ENCODE data around the gene ADAMTSL4.

The ADAMTSL4 gene

DNA sequence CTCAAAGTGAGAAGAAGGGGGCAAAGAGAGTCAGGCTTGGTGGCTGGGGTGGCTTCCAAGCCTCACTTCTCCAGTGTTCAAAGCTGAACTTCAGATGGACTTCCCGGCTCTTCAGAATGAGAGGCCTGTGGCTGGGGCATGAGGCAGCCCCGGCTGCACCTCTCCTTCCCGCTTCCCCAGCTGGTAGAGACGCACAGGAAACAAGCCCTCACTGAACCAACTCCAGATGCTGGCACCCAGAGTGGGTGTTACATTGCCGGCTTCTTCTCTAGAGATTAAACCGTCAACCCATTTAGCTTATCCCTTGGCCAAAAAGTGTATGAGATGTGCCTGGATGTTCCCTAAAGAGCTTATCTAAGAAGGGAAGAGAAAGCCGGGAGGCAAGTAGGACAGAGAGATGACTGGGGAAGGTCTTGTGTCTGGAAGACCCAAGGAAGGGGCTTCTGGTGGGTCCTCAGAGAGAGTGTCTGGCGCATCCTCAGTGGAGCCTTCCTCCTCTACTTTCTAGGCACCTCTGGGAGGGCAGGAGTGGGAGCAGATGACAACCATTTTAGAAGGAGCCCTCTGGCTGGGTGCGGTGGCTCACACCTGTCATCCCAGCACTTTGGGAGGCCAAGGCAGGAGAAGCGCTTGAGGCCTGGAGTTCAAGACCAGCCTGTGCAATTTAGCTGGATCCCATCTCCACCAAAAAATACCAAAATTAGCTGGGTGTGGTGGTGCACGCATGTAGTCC, 2.0 kb downstream of the ADAMTSL4 start:
- H4K8ac ChIP-seq (ENCODE audit: low read length) = peak overlapping the region; percentile 48
- H2BK120ac ChIP-seq (ENCODE audit: low read depth, low read length) = peak overlapping the region; percentile 11
- H3K4me1 ChIP-seq (ENCODE audit: control insufficient read depth, insufficient read depth, low read depth, low read length) = peaks cover 24% of the 10 kb centered on the region
- no peak overlapping the region for H4K91ac ChIP-seq (ENCODE audit: low read length)
- no peaks in the 10 kb centered on the region for H3K9me3 ChIP-seq (ENCODE audit: control insufficient read depth, low read length)
- no peak overlapping the region for H3K14ac ChIP-seq (ENCODE audit: low read length in 2 of 2)
- no peaks in the 10 kb centered on the region for H3K27me3 ChIP-seq (ENCODE audit: control insufficient read depth in 1 of 2, insufficient read depth in 1 of 2, low read length in 2 of 2)
- WGBS = 95% methylated on average over 10 of the region's 11 CpGs
- H3K27ac ChIP-seq (ENCODE audit: low read length, poor library complexity, severe bottlenecking) = no peak overlapping the region
- no peak overlapping the region for H2BK5ac ChIP-seq (ENCODE audit: low read depth, low read length, poor library complexity, severe bottlenecking)
- H3K4me3 ChIP-seq (ENCODE audit: insufficient read depth in 1 of 2, low read depth in 1 of 2, low read length in 2 of 2) = peak overlapping the region in 1 of 2 experiments; percentile 87
- H2AK5ac ChIP-seq (ENCODE audit: low read length, severe bottlenecking) = no peak overlapping the region
- H3K79me1 ChIP-seq (replicated peaks; ENCODE audit: low read length, poor library complexity, severe bottlenecking) = peaks cover 4% of the 10 kb centered on the region
- H3K23ac ChIP-seq (ENCODE audit: low read length in 2 of 2) = no peak overlapping the region
- peak overlapping the region; percentile 89 for H3K9ac ChIP-seq (ENCODE audit: low read length)
- H3K36me3 ChIP-seq (ENCODE audit: control insufficient read depth in 1 of 2, insufficient read depth in 2 of 2, low read depth in 1 of 2, low read length in 2 of 2) = peaks cover 20 to 25% of the 10 kb centered on the region in 2 experiments
- peak overlapping the region in 1 of 2 experiments; percentile 67 for H3K4ac ChIP-seq (ENCODE audit: low read depth in 1 of 2, low read length in 2 of 2)
- peak overlapping the region; percentile 28 to 38 for H2BK12ac ChIP-seq (ENCODE audit: low read length in 2 of 2)
- no peak overlapping the region for H2BK15ac ChIP-seq (ENCODE audit: low read depth, poor library complexity, severe bottlenecking)
- peak overlapping the region in 1 of 2 experiments; percentile 67 for H3K18ac ChIP-seq (ENCODE audit: low read depth in 1 of 2, low read length in 2 of 2)
- H3K4me2 ChIP-seq (ENCODE audit: low read length, poor library complexity, severe bottlenecking) = no peak overlapping the region
- no peak overlapping the region for H2AFZ ChIP-seq (ENCODE audit: low read depth, low read length)
- peak; percentile 42 for DNase-seq

DNA sequence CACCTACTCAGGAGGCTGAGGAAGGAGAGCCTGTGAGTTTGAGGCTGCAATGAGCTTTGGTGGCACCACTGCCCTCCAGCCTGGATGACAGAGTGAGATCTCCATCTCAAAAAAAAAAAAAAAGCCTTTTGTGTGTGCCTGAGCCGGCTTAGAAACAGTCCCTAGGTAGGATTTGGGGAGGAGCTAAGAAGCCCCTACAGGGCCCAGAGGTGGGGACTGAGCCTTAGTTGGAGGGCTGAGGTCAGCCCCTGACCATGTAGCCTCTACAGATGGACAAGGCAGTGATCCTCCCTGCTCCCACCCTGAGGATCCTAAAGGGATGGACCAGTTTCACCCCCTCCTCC, 2.5 kb downstream of the ADAMTSL4 start:
- Histone ChIP-seq H2AK5ac (ENCODE audit: low read length, severe bottlenecking) (no peak overlapping the region), H3K14ac (ENCODE audit: low read length in 2 of 2) (no peak overlapping the region), H4K91ac (ENCODE audit: low read length) (peak overlapping the region; percentile 85), H3K23ac (ENCODE audit: low read length in 2 of 2) (no peak overlapping the region), H2BK120ac (ENCODE audit: low read depth, low read length) (peak overlapping the region; percentile 11), H2BK5ac (ENCODE audit: low read depth, low read length, poor library complexity, severe bottlenecking) (no peak overlapping the region), H3K36me3 (ENCODE audit: control insufficient read depth in 1 of 2, insufficient read depth in 2 of 2, low read depth in 1 of 2, low read length in 2 of 2) (peaks cover 24 to 30% of the 10 kb centered on the region in 2 experiments), H3K4me3 (ENCODE audit: insufficient read depth in 1 of 2, low read depth in 1 of 2, low read length in 2 of 2) (peak overlapping the region in 1 of 2 experiments; percentile 87), H3K18ac (ENCODE audit: low read depth in 1 of 2, low read length in 2 of 2) (peak overlapping the region in 1 of 2 experiments; percentile 71), H3K4me1 (ENCODE audit: control insufficient read depth, insufficient read depth, low read depth, low read length) (peaks cover 24% of the 10 kb centered on the region), H3K4ac (ENCODE audit: low read depth in 1 of 2, low read length in 2 of 2) (peak overlapping the region in 1 of 2 experiments; percentile 55), H2BK12ac (ENCODE audit: low read length in 2 of 2) (peak overlapping the region in 1 of 2 experiments; percentile 37), H4K8ac (ENCODE audit: low read length) (peak overlapping the region; percentile 48), H2BK15ac (ENCODE audit: low read depth, poor library complexity, severe bottlenecking) (no peak overlapping the region), H3K27ac (ENCODE audit: low read length, poor library complexity, severe bottlenecking) (no peak overlapping the region), H3K9me3 (ENCODE audit: control insufficient read depth, low read length) (no peaks in the 10 kb centered on the region), H3K9ac (ENCODE audit: low read length) (peak overlapping the region; percentile 48), H3K27me3 (ENCODE audit: control insufficient read depth in 1 of 2, insufficient read depth in 1 of 2, low read length in 2 of 2) (no peaks in the 10 kb centered on the region), H2AFZ (ENCODE audit: low read depth, low read length) (no peak overlapping the region), H3K79me1 (replicated peaks; ENCODE audit: low read length, poor library complexity, severe bottlenecking) (peaks cover 8% of the 10 kb centered on the region), H3K4me2 (ENCODE audit: low read length, poor library complexity, severe bottlenecking) (no peak overlapping the region)
- WGBS = 75% methylated on average over 1 of the region's 1 CpG
- DNase-seq = no peak

DNA sequence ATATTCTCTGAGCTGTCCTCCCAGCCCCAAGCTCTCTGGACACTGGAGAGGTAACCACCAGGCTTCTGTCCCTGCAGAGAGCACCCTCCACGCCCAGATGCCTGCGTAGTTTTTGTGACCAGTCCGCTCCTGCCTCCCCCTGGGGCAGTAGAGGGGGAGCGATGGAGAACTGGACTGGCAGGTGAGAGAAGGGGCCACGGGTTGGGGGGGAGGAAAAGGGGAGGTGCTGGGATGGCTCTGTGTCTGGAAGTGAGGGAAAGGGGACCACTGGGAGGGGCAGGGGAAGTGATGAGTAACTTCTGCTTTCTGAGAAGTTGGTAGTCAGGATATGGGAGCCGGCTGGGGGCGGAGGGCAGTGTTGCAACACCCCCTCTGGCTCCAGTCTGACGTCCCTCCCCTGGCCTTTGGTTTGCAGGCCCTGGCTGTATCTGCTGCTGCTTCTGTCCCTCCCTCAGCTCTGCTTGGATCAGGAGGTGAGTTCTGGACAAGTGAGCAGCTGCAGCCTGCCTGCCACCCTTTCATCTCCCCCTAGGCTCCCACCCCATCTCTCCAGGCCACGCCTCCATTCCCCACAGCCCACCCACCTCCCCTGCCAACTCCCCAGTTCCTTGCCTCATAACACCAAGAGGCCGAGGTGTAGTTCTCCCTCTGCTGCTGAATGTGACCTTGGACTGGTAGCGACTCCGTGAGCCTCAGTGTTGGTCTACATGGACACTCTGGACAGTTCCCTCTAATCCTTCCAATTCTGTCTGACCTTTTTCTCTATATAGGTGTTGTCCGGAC, 3.1 kb downstream of the ADAMTSL4 start:
- 54% methylated on average over 13 of the region's 13 CpGs for WGBS

DNA sequence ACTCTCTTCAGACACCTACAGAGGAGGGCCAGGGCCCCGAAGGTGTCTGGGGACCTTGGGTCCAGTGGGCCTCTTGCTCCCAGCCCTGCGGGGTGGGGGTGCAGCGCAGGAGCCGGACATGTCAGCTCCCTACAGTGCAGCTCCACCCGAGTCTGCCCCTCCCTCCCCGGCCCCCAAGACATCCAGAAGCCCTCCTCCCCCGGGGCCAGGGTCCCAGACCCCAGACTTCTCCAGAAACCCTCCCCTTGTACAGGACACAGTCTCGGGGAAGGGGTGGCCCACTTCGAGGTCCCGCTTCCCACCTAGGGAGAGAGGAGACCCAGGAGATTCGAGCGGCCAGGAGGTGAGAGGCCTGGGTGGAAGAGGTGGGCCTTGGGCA, 3.7 kb downstream of the ADAMTSL4 start:
- Histone ChIP-seq H3K79me1 (replicated peaks; ENCODE audit: low read length, poor library complexity, severe bottlenecking) (peaks cover 14% of the 10 kb centered on the region), H3K27ac (ENCODE audit: low read length, poor library complexity, severe bottlenecking) (no peak overlapping the region), H3K18ac (ENCODE audit: low read depth in 1 of 2, low read length in 2 of 2) (peak overlapping the region; percentile 80 to 82), H3K14ac (ENCODE audit: low read length in 2 of 2) (peak overlapping the region in 1 of 2 experiments; percentile 76), H2BK12ac (ENCODE audit: low read length in 2 of 2) (peak overlapping the region in 1 of 2 experiments; percentile 87), H2AK5ac (ENCODE audit: low read length, severe bottlenecking) (no peak overlapping the region), H3K4me3 (ENCODE audit: insufficient read depth in 1 of 2, low read depth in 1 of 2, low read length in 2 of 2) (peak overlapping the region in 1 of 2 experiments; percentile 62), H2BK5ac (ENCODE audit: low read depth, low read length, poor library complexity, severe bottlenecking) (no peak overlapping the region), H3K4ac (ENCODE audit: low read depth in 1 of 2, low read length in 2 of 2) (peak overlapping the region; percentile 67 to 80), H3K23ac (ENCODE audit: low read length in 2 of 2) (no peak overlapping the region), H2BK120ac (ENCODE audit: low read depth, low read length) (peak overlapping the region; percentile 73), H3K9ac (ENCODE audit: low read length) (peak overlapping the region; percentile 74), H3K4me1 (ENCODE audit: control insufficient read depth, insufficient read depth, low read depth, low read length) (peaks cover 30% of the 10 kb centered on the region), H2AFZ (ENCODE audit: low read depth, low read length) (no peak overlapping the region), H4K91ac (ENCODE audit: low read length) (peak overlapping the region; percentile 85), H2BK15ac (ENCODE audit: low read depth, poor library complexity, severe bottlenecking) (peak overlapping the region; percentile 85), H3K9me3 (ENCODE audit: control insufficient read depth, low read length) (no peaks in the 10 kb centered on the region), H4K8ac (ENCODE audit: low read length) (peak overlapping the region; percentile 46), H3K27me3 (ENCODE audit: control insufficient read depth in 1 of 2, insufficient read depth in 1 of 2, low read length in 2 of 2) (no peaks in the 10 kb centered on the region), H3K36me3 (ENCODE audit: control insufficient read depth in 1 of 2, insufficient read depth in 2 of 2, low read depth in 1 of 2, low read length in 2 of 2) (peaks cover 28 to 40% of the 10 kb centered on the region in 2 experiments), H3K4me2 (ENCODE audit: low read length, poor library complexity, severe bottlenecking) (no peak overlapping the region)
- no peak for DNase-seq
- WGBS = 98% methylated on average over 12 of the region's 12 CpGs

More for the DNA sequence above, 3.1 kb downstream of the ADAMTSL4 start:
- H3K23ac ChIP-seq (ENCODE audit: low read length in 2 of 2) = no peak overlapping the region
- no peaks in the 10 kb centered on the region for H3K9me3 ChIP-seq (ENCODE audit: control insufficient read depth, low read length)
- no peak overlapping the region for H3K27ac ChIP-seq (ENCODE audit: low read length, poor library complexity, severe bottlenecking)
- peak overlapping the region; percentile 20 to 87 for H2BK12ac ChIP-seq (ENCODE audit: low read length in 2 of 2)
- H3K27me3 ChIP-seq (ENCODE audit: control insufficient read depth in 1 of 2, insufficient read depth in 1 of 2, low read length in 2 of 2) = no peaks in the 10 kb centered on the region
- peak overlapping the region; percentile 85 for H2BK15ac ChIP-seq (ENCODE audit: low read depth, poor library complexity, severe bottlenecking)
- peak overlapping the region; percentile 85 for H4K91ac ChIP-seq (ENCODE audit: low read length)
- H3K9ac ChIP-seq (ENCODE audit: low read length) = peak overlapping the region; percentile 74
- peaks cover 26% of the 10 kb centered on the region for H3K4me1 ChIP-seq (ENCODE audit: control insufficient read depth, insufficient read depth, low read depth, low read length)
- no peak overlapping the region for H2AK5ac ChIP-seq (ENCODE audit: low read length, severe bottlenecking)
- H3K4me2 ChIP-seq (ENCODE audit: low read length, poor library complexity, severe bottlenecking) = no peak overlapping the region
- peak overlapping the region; percentile 67 to 80 for H3K4ac ChIP-seq (ENCODE audit: low read depth in 1 of 2, low read length in 2 of 2)
- H2BK5ac ChIP-seq (ENCODE audit: low read depth, low read length, poor library complexity, severe bottlenecking) = no peak overlapping the region
- peak overlapping the region in 1 of 2 experiments; percentile 87 for H3K4me3 ChIP-seq (ENCODE audit: insufficient read depth in 1 of 2, low read depth in 1 of 2, low read length in 2 of 2)
- H3K79me1 ChIP-seq (replicated peaks; ENCODE audit: low read length, poor library complexity, severe bottlenecking) = peaks cover 11% of the 10 kb centered on the region
- peak overlapping the region in 1 of 2 experiments; percentile 36 for H3K14ac ChIP-seq (ENCODE audit: low read length in 2 of 2)
- H2BK120ac ChIP-seq (ENCODE audit: low read depth, low read length) = peak overlapping the region; percentile 73
- H2AFZ ChIP-seq (ENCODE audit: low read depth, low read length) = no peak overlapping the region
- peak overlapping the region; percentile 80 to 82 for H3K18ac ChIP-seq (ENCODE audit: low read depth in 1 of 2, low read length in 2 of 2)
- peak; percentile 95 for DNase-seq
- peak overlapping the region; percentile 75 for H4K8ac ChIP-seq (ENCODE audit: low read length)
- peaks cover 24 to 34% of the 10 kb centered on the region in 2 experiments for H3K36me3 ChIP-seq (ENCODE audit: control insufficient read depth in 1 of 2, insufficient read depth in 2 of 2, low read depth in 1 of 2, low read length in 2 of 2)

Data from mesenchymal stem cell (in vitro differentiated cells and primary cell).